ENCODE measurements around the gene NDFIP1. TPM values are rescaled to one million over a fixed set of nuclear protein-coding genes. Genes with fewer than 3 reads are reported as not detected.

The NDFIP1 gene
- total RNA-seq, 1 donor from 2014 or later = 43.3 TPM

- H3K4me3 ChIP-seq (ENCODE audit: low read length in 3 of 3) = no peak overlapping the region
- peaks cover 6 to 23% (median 20%) of the 10 kb centered on the region in 3 donors for H3K36me3 ChIP-seq (ENCODE audit: control insufficient read depth in 3 of 3, insufficient read depth in 3 of 3, low read length in 3 of 3)
- H3K27ac ChIP-seq (ENCODE audit: low read depth, low read length) = no peak overlapping the region
- H3K9ac ChIP-seq (ENCODE audit: low read depth in 1 of 3, low read length in 3 of 3) = no peak overlapping the region
- no peaks in the 10 kb centered on the region for H3K9me3 ChIP-seq (ENCODE audit: control insufficient read depth in 3 of 3, low read length in 3 of 3)
- no peaks in the 10 kb centered on the region for H3K27me3 ChIP-seq (ENCODE audit: control insufficient read depth in 3 of 3, insufficient read depth in 3 of 3, low read length in 3 of 3)
- peaks cover 0 to 7% (median 6%) of the 10 kb centered on the region in 3 donors for H3K4me1 ChIP-seq (ENCODE audit: control insufficient read depth in 3 of 3, insufficient read depth in 3 of 3, low read length in 3 of 3)
These were observed 22.8 kb downstream of the NDFIP1 start for GRCh38 chr5:142131394-142131793.

- Histone ChIP-seq H3K9ac (ENCODE audit: low read depth in 1 of 3, low read length in 3 of 3) (no peak overlapping the region), H3K4me1 (ENCODE audit: control insufficient read depth in 3 of 3, insufficient read depth in 3 of 3, low read length in 3 of 3) (peaks cover 0 to 7% (median 6%) of the 10 kb centered on the region in 3 donors), H3K36me3 (ENCODE audit: control insufficient read depth in 3 of 3, insufficient read depth in 3 of 3, low read length in 3 of 3) (peaks cover 11 to 30% (median 28%) of the 10 kb centered on the region in 3 donors), H3K4me3 (ENCODE audit: low read length in 3 of 3) (no peak overlapping the region), H3K27me3 (ENCODE audit: control insufficient read depth in 3 of 3, insufficient read depth in 3 of 3, low read length in 3 of 3) (no peaks in the 10 kb centered on the region), H3K9me3 (ENCODE audit: control insufficient read depth in 3 of 3, low read length in 3 of 3) (no peaks in the 10 kb centered on the region), H3K27ac (ENCODE audit: low read depth, low read length) (no peak overlapping the region)
These were observed 24.3 kb downstream of the NDFIP1 start for GRCh38 chr5:142132916-142133315.

GRCh38 chr5:142133330-142134206 is 25.0 kb downstream of the NDFIP1 start:
- Histone ChIP-seq H3K9me3 (ENCODE audit: control insufficient read depth in 3 of 3, low read length in 3 of 3) (no peaks in the 10 kb centered on the region), H3K27ac (ENCODE audit: low read depth, low read length) (no peak overlapping the region), H3K4me1 (ENCODE audit: control insufficient read depth in 3 of 3, insufficient read depth in 3 of 3, low read length in 3 of 3) (peaks cover 0 to 7% (median 6%) of the 10 kb centered on the region in 3 donors), H3K36me3 (ENCODE audit: control insufficient read depth in 3 of 3, insufficient read depth in 3 of 3, low read length in 3 of 3) (peaks cover 11 to 33% (median 28%) of the 10 kb centered on the region in 3 donors), H3K9ac (ENCODE audit: low read depth in 1 of 3, low read length in 3 of 3) (no peak overlapping the region), H3K27me3 (ENCODE audit: control insufficient read depth in 3 of 3, insufficient read depth in 3 of 3, low read length in 3 of 3) (no peaks in the 10 kb centered on the region), H3K4me3 (ENCODE audit: low read length in 3 of 3) (no peak overlapping the region)

- peaks cover 0 to 1% (median 0%) of the 10 kb centered on the region in 3 donors for H3K4me1 ChIP-seq (ENCODE audit: control insufficient read depth in 3 of 3, insufficient read depth in 3 of 3, low read length in 3 of 3)
- no peaks in the 10 kb centered on the region for H3K9me3 ChIP-seq (ENCODE audit: control insufficient read depth in 3 of 3, low read length in 3 of 3)
- no peak overlapping the region for H3K4me3 ChIP-seq (ENCODE audit: low read length in 3 of 3)
- no peak overlapping the region for H3K27ac ChIP-seq (ENCODE audit: low read depth, low read length)
- no peaks in the 10 kb centered on the region for H3K27me3 ChIP-seq (ENCODE audit: control insufficient read depth in 3 of 3, insufficient read depth in 3 of 3, low read length in 3 of 3)
- peaks cover 11 to 34% (median 30%) of the 10 kb centered on the region in 3 donors for H3K36me3 ChIP-seq (ENCODE audit: control insufficient read depth in 3 of 3, insufficient read depth in 3 of 3, low read length in 3 of 3)
- no peak overlapping the region for H3K9ac ChIP-seq (ENCODE audit: low read depth in 1 of 3, low read length in 3 of 3)
These were observed 25.9 kb downstream of the NDFIP1 start for GRCh38 chr5:142134331-142135010.

- Histone ChIP-seq H3K4me3 (ENCODE audit: low read length in 3 of 3) (no peak overlapping the region), H3K9ac (ENCODE audit: low read depth in 1 of 3, low read length in 3 of 3) (no peak overlapping the region), H3K36me3 (ENCODE audit: control insufficient read depth in 3 of 3, insufficient read depth in 3 of 3, low read length in 3 of 3) (peaks cover 8 to 40% (median 28%) of the 10 kb centered on the region in 3 donors), H3K4me1 (ENCODE audit: control insufficient read depth in 3 of 3, insufficient read depth in 3 of 3, low read length in 3 of 3) (no peaks in the 10 kb centered on the region), H3K27ac (ENCODE audit: low read depth, low read length) (no peak overlapping the region), H3K9me3 (ENCODE audit: control insufficient read depth in 3 of 3, low read length in 3 of 3) (no peaks in the 10 kb centered on the region), H3K27me3 (ENCODE audit: control insufficient read depth in 3 of 3, insufficient read depth in 3 of 3, low read length in 3 of 3) (no peaks in the 10 kb centered on the region)
These were observed 32.9 kb downstream of the NDFIP1 start for GRCh38 chr5:142141463-142141862.

- Histone ChIP-seq H3K27me3 (ENCODE audit: control insufficient read depth in 3 of 3, insufficient read depth in 3 of 3, low read length in 3 of 3) (no peaks in the 10 kb centered on the region), H3K9ac (ENCODE audit: low read depth in 1 of 3, low read length in 3 of 3) (no peak overlapping the region), H3K27ac (ENCODE audit: low read depth, low read length) (no peak overlapping the region), H3K4me1 (ENCODE audit: control insufficient read depth in 3 of 3, insufficient read depth in 3 of 3, low read length in 3 of 3) (no peaks in the 10 kb centered on the region), H3K9me3 (ENCODE audit: control insufficient read depth in 3 of 3, low read length in 3 of 3) (no peaks in the 10 kb centered on the region), H3K4me3 (ENCODE audit: low read length in 3 of 3) (no peak overlapping the region), H3K36me3 (ENCODE audit: control insufficient read depth in 3 of 3, insufficient read depth in 3 of 3, low read length in 3 of 3) (peaks cover 6 to 43% (median 31%) of the 10 kb centered on the region in 3 donors)
These were observed 35.3 kb downstream of the NDFIP1 start for GRCh38 chr5:142143878-142144277.

GRCh38 chr5:142145106-142145900 is 36.7 kb downstream of the NDFIP1 start:
- Histone ChIP-seq H3K27me3 (ENCODE audit: control insufficient read depth in 3 of 3, insufficient read depth in 3 of 3, low read length in 3 of 3) (no peaks in the 10 kb centered on the region), H3K27ac (ENCODE audit: low read depth, low read length) (no peak overlapping the region), H3K4me3 (ENCODE audit: low read length in 3 of 3) (no peak overlapping the region), H3K9me3 (ENCODE audit: control insufficient read depth in 3 of 3, low read length in 3 of 3) (no peaks in the 10 kb centered on the region), H3K36me3 (ENCODE audit: control insufficient read depth in 3 of 3, insufficient read depth in 3 of 3, low read length in 3 of 3) (peaks cover 6 to 45% (median 27%) of the 10 kb centered on the region in 3 donors), H3K9ac (ENCODE audit: low read depth in 1 of 3, low read length in 3 of 3) (no peak overlapping the region), H3K4me1 (ENCODE audit: control insufficient read depth in 3 of 3, insufficient read depth in 3 of 3, low read length in 3 of 3) (no peaks in the 10 kb centered on the region)

- Histone ChIP-seq H3K36me3 (ENCODE audit: control insufficient read depth in 3 of 3, insufficient read depth in 3 of 3, low read length in 3 of 3) (peaks cover 8 to 34% (median 17%) of the 10 kb centered on the region in 3 donors), H3K4me3 (ENCODE audit: low read length in 3 of 3) (no peak overlapping the region), H3K4me1 (ENCODE audit: control insufficient read depth in 3 of 3, insufficient read depth in 3 of 3, low read length in 3 of 3) (no peaks in the 10 kb centered on the region), H3K27ac (ENCODE audit: low read depth, low read length) (no peak overlapping the region), H3K9ac (ENCODE audit: low read depth in 1 of 3, low read length in 3 of 3) (no peak overlapping the region), H3K9me3 (ENCODE audit: control insufficient read depth in 3 of 3, low read length in 3 of 3) (no peaks in the 10 kb centered on the region), H3K27me3 (ENCODE audit: control insufficient read depth in 3 of 3, insufficient read depth in 3 of 3, low read length in 3 of 3) (no peaks in the 10 kb centered on the region)
These were observed 40.8 kb downstream of the NDFIP1 start for GRCh38 chr5:142149363-142149762.

GRCh38 chr5:142150431-142150830 is 41.9 kb downstream of the NDFIP1 start:
- Histone ChIP-seq H3K27me3 (ENCODE audit: control insufficient read depth in 3 of 3, insufficient read depth in 3 of 3, low read length in 3 of 3) (no peaks in the 10 kb centered on the region), H3K4me1 (ENCODE audit: control insufficient read depth in 3 of 3, insufficient read depth in 3 of 3, low read length in 3 of 3) (no peaks in the 10 kb centered on the region), H3K27ac (ENCODE audit: low read depth, low read length) (no peak overlapping the region), H3K9ac (ENCODE audit: low read depth in 1 of 3, low read length in 3 of 3) (no peak overlapping the region), H3K9me3 (ENCODE audit: control insufficient read depth in 3 of 3, low read length in 3 of 3) (no peaks in the 10 kb centered on the region), H3K36me3 (ENCODE audit: control insufficient read depth in 3 of 3, insufficient read depth in 3 of 3, low read length in 3 of 3) (peaks cover 8 to 26% (median 17%) of the 10 kb centered on the region in 3 donors), H3K4me3 (ENCODE audit: low read length in 3 of 3) (no peak overlapping the region)
